ENCODE results near the gene LRP11. TPM values are rescaled to one million over a fixed set of nuclear protein-coding genes. Genes with fewer than 3 reads are reported as not detected.
A peak's percentile ranks its signal among the peaks of the same experiment; 100 is the strongest.

The LRP11 gene
- total RNA-seq, 3 donors from 2014 or later (not counting 1 experiment from before 2014, with no cell fraction given), result 0.16 to 0.43 (median 0.26) TPM

GRCh38 chr6:149869275-149869892 is 5.2 kb upstream of the LRP11 start:
- intact Hi-C loops (cut with micrococcal nuclease), result loop anchor here (10.0 kb wide), 1 partner anchor 305 kb away; the partner anchor contains the start of gene GINM1
- peaks cover 35 to 45% of the 10 kb centered on the region in 2 donors for H3K27me3 Mint-ChIP-seq (ENCODE audit: low read depth in 2 of 2)

DNA sequence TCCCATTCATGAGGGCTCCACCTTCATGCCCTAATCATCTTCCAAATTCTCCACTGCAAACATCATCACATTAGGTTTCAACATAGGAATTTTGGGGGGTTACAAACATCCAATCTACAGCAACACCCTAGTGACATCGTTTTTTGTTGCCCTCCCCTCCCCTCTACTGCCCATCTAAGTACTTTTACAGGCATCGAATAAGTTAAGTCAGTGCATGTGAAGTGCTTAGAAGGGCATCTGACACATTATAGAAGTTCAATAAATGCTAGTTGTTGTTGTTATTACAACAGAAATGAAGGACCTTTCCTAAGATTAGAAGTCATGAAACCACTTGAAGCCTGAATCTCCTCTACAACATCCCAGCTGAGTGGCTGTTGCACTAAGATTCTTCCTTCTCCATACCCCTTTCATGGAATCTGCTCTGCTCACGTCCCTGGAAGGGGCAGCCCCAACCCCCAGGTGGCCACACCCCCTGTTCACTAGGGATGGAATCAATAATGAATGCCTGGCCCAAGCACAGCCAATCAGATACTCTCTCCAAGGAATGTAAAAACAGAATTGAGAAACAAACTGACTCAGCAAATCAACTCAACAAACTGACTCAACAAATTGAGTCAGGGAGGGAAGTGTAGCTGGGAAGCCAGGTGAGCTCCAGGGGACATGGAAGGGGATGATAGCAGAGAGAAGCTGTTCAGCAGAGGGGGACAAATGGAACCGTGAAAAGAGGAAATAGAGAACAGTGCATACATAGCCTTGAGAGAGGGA is 3.9 kb upstream of the LRP11 start:
- Histone ChIP-seq H3K36me3 (ENCODE audit: control insufficient read depth, insufficient read depth, low read length) (no peaks in the 10 kb centered on the region), H3K27me3 (ENCODE audit: control insufficient read depth, insufficient read depth, low read length) (no peaks in the 10 kb centered on the region), H3K27ac (ENCODE audit: low read length) (no peak overlapping the region), H3K4me1 (ENCODE audit: control insufficient read depth, insufficient read depth, low read length) (peaks cover 8% of the 10 kb centered on the region), H3K4me3 (ENCODE audit: low read length) (no peak overlapping the region), H3K9me3 (ENCODE audit: control insufficient read depth, insufficient read depth, low read length) (no peaks in the 10 kb centered on the region)
- no peaks in the 10 kb centered on the region for H3K36me3 Mint-ChIP-seq
- H3K9me3 Mint-ChIP-seq, result no peaks in the 10 kb centered on the region
- TF ChIP-seq CTCF (IDR thresholded peaks at IDR 0.05), result no peak
- H3K4me1 Mint-ChIP-seq, result peaks cover 0 to 2% of the 10 kb centered on the region in 2 donors
- ATAC-seq (no peak), DNase-seq (no peak)
- no peak overlapping the region for H3K27ac Mint-ChIP-seq
- WGBS (ENCODE audit: insufficient coverage), result 51% methylated on average over 2 of the region's 4 CpGs
- H3K4me3 Mint-ChIP-seq, result no peak overlapping the region
- intact Hi-C loops (cut with micrococcal nuclease), result loop anchor here (10.0 kb wide), 1 partner anchor 303 kb away; the partner anchor contains the start of gene GINM1
- peaks cover 27 to 33% of the 10 kb centered on the region in 2 donors for H3K27me3 Mint-ChIP-seq (ENCODE audit: low read depth in 2 of 2)

More at GRCh38 chr6:149869275-149869892, 5.2 kb upstream of the LRP11 start:
- Histone ChIP-seq H3K4me3 (ENCODE audit: low read length) (no peak overlapping the region), H3K36me3 (ENCODE audit: control insufficient read depth, insufficient read depth, low read length) (no peaks in the 10 kb centered on the region), H3K27me3 (ENCODE audit: control insufficient read depth, insufficient read depth, low read length) (no peaks in the 10 kb centered on the region), H3K27ac (ENCODE audit: low read length) (no peak overlapping the region), H3K4me1 (ENCODE audit: control insufficient read depth, insufficient read depth, low read length) (peaks cover 5% of the 10 kb centered on the region), H3K9me3 (ENCODE audit: control insufficient read depth, insufficient read depth, low read length) (no peaks in the 10 kb centered on the region)
- no peaks in the 10 kb centered on the region for H3K36me3 Mint-ChIP-seq
- H3K4me1 Mint-ChIP-seq, result no peaks in the 10 kb centered on the region
- ATAC-seq (no peak), DNase-seq (no peak)
- no peak overlapping the region for H3K4me3 Mint-ChIP-seq
- no peak for TF ChIP-seq CTCF (IDR thresholded peaks at IDR 0.05)
- H3K27ac Mint-ChIP-seq, result no peak overlapping the region
- H3K9me3 Mint-ChIP-seq, result no peaks in the 10 kb centered on the region
- 59% methylated on average over 10 of the region's 10 CpGs for WGBS (ENCODE audit: insufficient coverage)

DNA sequence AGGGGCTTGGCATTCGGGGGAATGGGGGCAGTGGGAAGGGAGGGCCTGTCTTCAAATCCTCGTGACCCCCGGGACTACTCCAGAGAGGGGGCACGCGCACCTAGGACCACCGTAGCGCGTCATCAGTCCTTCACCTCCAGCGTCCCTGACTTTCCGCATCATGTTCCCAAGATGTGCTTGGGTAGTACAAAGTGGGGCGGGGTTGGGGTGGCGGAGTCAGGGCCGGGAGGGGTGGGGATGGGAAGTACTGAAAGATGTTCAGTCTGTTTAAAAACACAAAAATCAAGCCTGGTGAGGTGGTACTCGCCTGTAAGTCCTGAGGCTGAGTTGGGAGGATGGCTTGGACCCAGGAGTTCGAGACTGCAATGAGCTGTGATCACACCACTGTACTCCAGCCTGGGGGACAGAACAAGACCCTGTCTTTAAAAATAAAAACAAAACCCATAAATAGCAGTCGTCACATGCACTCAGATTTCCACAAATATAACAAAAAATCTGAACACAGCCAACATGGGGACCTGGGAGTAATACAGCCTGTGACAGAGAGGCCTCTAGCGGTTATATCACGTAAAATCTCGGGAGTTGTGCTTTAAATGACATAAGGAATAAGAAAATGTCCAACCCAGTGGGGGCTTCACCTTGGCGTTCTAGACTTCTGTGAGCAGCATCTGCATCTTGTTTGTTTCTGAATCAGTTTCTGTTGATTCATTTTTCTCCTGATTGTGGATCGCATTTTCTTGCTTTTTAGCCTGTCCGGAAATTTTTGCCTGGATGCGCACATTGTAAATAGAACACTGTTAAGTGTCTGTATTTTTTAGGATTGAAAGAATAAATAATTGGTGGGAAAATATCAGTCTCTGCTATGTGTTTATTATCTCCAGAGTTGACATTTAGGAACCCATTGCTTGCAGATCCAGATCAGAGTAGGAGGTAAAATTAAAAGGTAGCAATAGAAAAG is 698 bp upstream of the LRP11 start:
- Histone ChIP-seq H3K9me3 (ENCODE audit: control insufficient read depth, insufficient read depth, low read length) (no peaks in the 10 kb centered on the region), H3K4me3 (ENCODE audit: low read length) (no peak overlapping the region), H3K36me3 (ENCODE audit: control insufficient read depth, insufficient read depth, low read length) (no peaks in the 10 kb centered on the region), H3K4me1 (ENCODE audit: control insufficient read depth, insufficient read depth, low read length) (peaks cover 13% of the 10 kb centered on the region), H3K27ac (ENCODE audit: low read length) (no peak overlapping the region), H3K27me3 (ENCODE audit: control insufficient read depth, insufficient read depth, low read length) (peaks cover 2% of the 10 kb centered on the region)
- 19% methylated on average over 23 of the region's 23 CpGs for WGBS (ENCODE audit: insufficient coverage)
- peaks cover 30 to 34% of the 10 kb centered on the region in 2 donors for H3K27me3 Mint-ChIP-seq (ENCODE audit: low read depth in 2 of 2)
- ATAC-seq (peak in 1 of 3 donors; percentile 14), DNase-seq (peak in 1 of 2 donors; percentile 72)
- no peaks in the 10 kb centered on the region for H3K9me3 Mint-ChIP-seq
- H3K36me3 Mint-ChIP-seq, result no peaks in the 10 kb centered on the region
- no peak overlapping the region for H3K27ac Mint-ChIP-seq
- TF ChIP-seq CTCF (IDR thresholded peaks at IDR 0.05), result peak; percentile 61
- intact Hi-C loops (cut with micrococcal nuclease), result loop anchor here (10.0 kb wide), 1 partner anchor 300 kb away; the partner anchor contains the start of gene GINM1
- H3K4me1 Mint-ChIP-seq, result peaks cover 0 to 5% of the 10 kb centered on the region in 2 donors
- H3K4me3 Mint-ChIP-seq, result peak overlapping the region; percentile 78
